HCT116 (cell line): ENCODE data around the gene YLPM1. TPM values are rescaled to one million over a fixed set of nuclear protein-coding genes. Genes with fewer than 3 reads are reported as not detected.

Experiments
- ATAC-seq: fragments of 200-7000 bp; cut with Tn5 transposase; 2 replicates; pipeline ENCODE4 v1.9.1; 2020; ENCODE audit warnings: mild to moderate bottlenecking, moderate library complexity
- BruUV-seq: library from RNA; stranded (reverse); fragments of 400-500 nt; replicated peaks from 2 replicates; lab custom pipeline; 2021; lab: Mats Ljungman, UMichigan
- CTCF ChIA-PET: fragments of 300-600 bp; sonication (Branson Sonifier 250); formaldehyde crosslinking; loops from one replicate; lab custom pipeline; 2021; ENCODE audit warnings: antibody characterized with exemption; lab: Charles Lee
- POLR2A ChIA-PET: fragments of 300-600, 350-600 bp; sonication (Branson Sonifier 250); formaldehyde crosslinking; loops from one replicate; lab custom pipeline; 2021; ENCODE audit warnings: antibody characterized with exemption; lab: Charles Lee
- RAD21 ChIA-PET, 2 experiments: fragments of 300-600 bp; sonication (Branson Sonifier 250); formaldehyde crosslinking; loops; one replicate each; lab custom pipeline; 2023; ENCODE audit warnings: low total read pairs in 2 of 2; ENCODE audit not compliant: uncharacterized antibody in 2 of 2, unreplicated experiment in 2 of 2, low non-redundant PET in 1 of 2; lab: Charles Lee
- DNase-seq: peaks from one replicate; pipeline ENCODE4 v3.0.0-alpha.2; 2010; ENCODE audit warnings: low read depth, low spot score
- H2AFZ ChIP-seq: fragments of 200-600 bp; shearing (Covaris generic), sonication (generic); 2 replicates; pipeline ENCODE4 v1.6.1; 2017; ENCODE audit warnings: low read depth, mixed run types, mixed read lengths, antibody characterized with exemption, low read length; ENCODE audit not compliant: poor library complexity, severe bottlenecking
- H3K27ac ChIP-seq: 2 replicates; pipeline ENCODE4 v1.5.1; 2012; ENCODE audit warnings: low read depth, low read length
- H3K27me3 ChIP-seq: fragments of 200-600 bp; sonication (generic); 2 replicates; pipeline ENCODE4 v1.6.1; 2016; ENCODE audit warnings: mixed run types, low read length, mixed read lengths; ENCODE audit not compliant: insufficient read depth
- H3K36me3 ChIP-seq, 2 experiments: fragments of 200-500 bp in 1 of 2; fragments of 200-600 bp in 1 of 2; sonication (Bioruptor generic) in 1 of 2; sonication (generic) in 1 of 2; 2 replicates each; pipeline versions ENCODE4 v1.5.1 to v1.6.1; 2014 to 2016; ENCODE audit warnings: low read length in 2 of 2, inconsistent platforms in 1 of 2, mixed read lengths in 1 of 2, mixed run types in 1 of 2; ENCODE audit not compliant: insufficient read depth in 2 of 2, control insufficient read depth in 1 of 2
- H3K4me1 ChIP-seq, 2 experiments: fragments of 200-600 bp in 1 of 2; sonication (generic) in 1 of 2; 2 replicates each; pipeline versions ENCODE4 v1.5.1 to v1.6.1; 2012 to 2017; ENCODE audit warnings: low read length in 2 of 2, inconsistent platforms in 1 of 2, mild to moderate bottlenecking in 1 of 2, mixed read lengths in 1 of 2, mixed run types in 1 of 2, moderate library complexity in 1 of 2; ENCODE audit not compliant: insufficient read depth in 2 of 2, control insufficient read depth in 1 of 2
- H3K4me2 ChIP-seq: fragments of 200-600 bp; sonication (generic); 2 replicates; pipeline ENCODE4 v1.6.1; 2017; ENCODE audit warnings: mixed run types, low read length, mixed read lengths
- H3K4me3 ChIP-seq, 2 experiments: fragments of 200-600 bp in 1 of 2; sonication (generic) in 1 of 2; replicated peaks in 1 of 2; 2 replicates each; pipeline ENCODE4 v1.5.1; 2011 to 2016; ENCODE audit warnings: low read length in 2 of 2, control low read depth in 1 of 2, low read depth in 1 of 2, mild to moderate bottlenecking in 1 of 2, mixed read lengths in 1 of 2, mixed run types in 1 of 2
- H3K79me2 ChIP-seq: fragments of 200-600 bp; sonication (generic); 2 replicates; pipeline ENCODE4 v1.6.1; 2017; ENCODE audit warnings: mild to moderate bottlenecking, mixed run types, low read length, moderate library complexity, mixed read lengths; ENCODE audit not compliant: insufficient read depth
- H3K9ac ChIP-seq: fragments of 200-600 bp; sonication (generic); 2 replicates; pipeline ENCODE4 v1.6.1; 2016; ENCODE audit warnings: low read length, mixed read lengths
- H3K9me2 ChIP-seq: fragments of 200-600 bp; sonication (generic), shearing (Covaris generic); 2 replicates; pipeline ENCODE4 v1.6.1; 2017; ENCODE audit warnings: mixed run types, mild to moderate bottlenecking, moderate library complexity; ENCODE audit not compliant: insufficient read depth
- H3K9me3 ChIP-seq, 2 experiments: fragments of 200-500 bp in 1 of 2; fragments of 200-600 bp in 1 of 2; sonication (Bioruptor generic) in 1 of 2; sonication (generic) in 1 of 2; 2 replicates each; pipeline ENCODE4 v1.6.1; 2014 to 2017; ENCODE audit warnings: low read length in 2 of 2, mixed read lengths in 2 of 2, inconsistent platforms in 1 of 2, low read depth in 1 of 2, mild to moderate bottlenecking in 1 of 2, mixed run types in 1 of 2, moderate library complexity in 1 of 2; ENCODE audit not compliant: control insufficient read depth in 1 of 2, insufficient read depth in 1 of 2
- H4K20me1 ChIP-seq: fragments of 200-600 bp; sonication (generic), shearing (Covaris generic); 2 replicates; pipeline ENCODE4 v1.6.1; 2017; ENCODE audit warnings: mixed run types, mild to moderate bottlenecking, moderate library complexity; ENCODE audit not compliant: insufficient read depth
- CBX3 ChIP-seq: IDR thresholded peaks from 2 replicates; pipeline ENCODE4 v1.6.1; 2012; ENCODE audit warnings: low read depth
- CEBPB ChIP-seq: IDR thresholded peaks from 2 replicates; pipeline ENCODE4 v1.6.1; 2012; ENCODE audit warnings: low read depth
- EGR1 ChIP-seq: IDR thresholded peaks from 2 replicates; pipeline ENCODE4 v1.6.1; 2012; ENCODE audit warnings: low read depth
- EZH2 ChIP-seq: fragments of 200-600 bp; sonication (generic); IDR thresholded peaks from 2 replicates; pipeline ENCODE4 v1.6.1; 2017; ENCODE audit warnings: antibody characterized with exemption, mixed run types
- FOSL1 ChIP-seq: IDR thresholded peaks from 2 replicates; pipeline ENCODE4 v1.6.1; 2012; ENCODE audit warnings: low read depth
- JUND ChIP-seq: IDR thresholded peaks from 2 replicates; pipeline ENCODE4 v1.6.1; 2012
- POLR2A ChIP-seq: IDR thresholded peaks from 2 replicates; pipeline ENCODE4 v1.7.0; 2011; ENCODE audit warnings: borderline replicate concordance; ENCODE audit not compliant: insufficient read depth, insufficient read length; ENCODE audit errors: extremely low read depth
- POLR2AphosphoS5 ChIP-seq: IDR thresholded peaks from 2 replicates; pipeline ENCODE4 v1.6.1; 2011; ENCODE audit warnings: mild to moderate bottlenecking, low read depth, low read length, moderate library complexity
- REST ChIP-seq: IDR thresholded peaks from 2 replicates; pipeline ENCODE4 v1.6.1; 2012; ENCODE audit warnings: low read depth
- SIN3A ChIP-seq: IDR thresholded peaks from 2 replicates; pipeline ENCODE4 v1.6.1; 2012; ENCODE audit warnings: low read depth
- SP1 ChIP-seq: IDR thresholded peaks from 2 replicates; pipeline ENCODE4 v1.6.1; 2012; ENCODE audit warnings: low read depth
- SRF ChIP-seq: IDR thresholded peaks from 2 replicates; pipeline ENCODE4 v1.6.1; 2012; ENCODE audit warnings: low read depth
- TCF7L2 ChIP-seq: IDR thresholded peaks from 2 replicates; pipeline ENCODE4 v1.7.0; 2011; ENCODE audit warnings: borderline replicate concordance, inconsistent platforms; ENCODE audit not compliant: insufficient read depth, insufficient read length; ENCODE audit errors: extremely low read depth
- ZFX ChIP-seq: fragments of 450-650 bp; IDR thresholded peaks from 2 replicates; pipeline ENCODE4 v1.6.1; 2017
- ZNF274 ChIP-seq: fragments of 200-500 bp; sonication (Bioruptor generic); IDR thresholded peaks from 2 replicates; pipeline ENCODE4 v1.6.1; 2014; ENCODE audit warnings: mild to moderate bottlenecking, low read depth, low read length, inconsistent platforms
- intact Hi-C: fragments of 100-400 bp; cut with micrococcal nuclease; formaldehyde crosslinking; loops from 2 replicates; pipeline ENCODE4 v1.10.0; 2022
- total RNA-seq: library from RNA; stranded (reverse); gene quantifications from one replicate; pipeline ENCODE4 v1.2.1, GENCODE V29; 2021; ENCODE audit not compliant: unreplicated experiment

The YLPM1 gene
- total RNA-seq, 1 experiment from 2014 or later: 55.1 TPM

DNA sequence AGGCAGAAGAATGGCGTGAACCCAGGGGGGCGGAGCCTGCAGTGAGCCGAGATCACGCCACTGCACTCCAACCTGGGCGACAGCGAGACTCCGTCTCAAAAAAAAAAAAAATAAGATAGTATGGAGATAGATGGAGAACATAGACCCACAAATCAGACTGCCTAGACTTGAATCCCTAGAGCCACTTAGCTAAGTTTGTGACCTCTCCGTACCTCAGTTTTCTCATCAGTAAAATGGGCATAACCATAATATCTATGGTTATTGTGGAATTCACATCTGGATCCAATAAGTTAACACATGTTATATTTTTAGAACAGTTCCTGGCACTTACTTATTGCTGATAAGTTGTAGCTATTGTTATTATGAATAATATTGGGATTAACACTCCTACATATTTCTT is 105.6 kb downstream of the YLPM1 start:
- no peaks in the 10 kb centered on the region for H3K79me2 ChIP-seq
- 0 out of 2 replicates have a peak, but pooled peaks cover 3% of the 10 kb centered on the region for H3K27me3 ChIP-seq
- ChIA-PET POLR2A (no interaction called here), RAD21 (no interaction called here), CTCF (interaction anchor here (1.0 to 1.1 kb wide), 2 partner anchors 8 to 220 kb away, joined by 3 to 4 read pairs; no protein-coding TSS in a partner anchor)
- BruUV-seq: no TSS peak
- TF ChIP-seq POLR2A (no peak), CBX3 (no peak), EZH2 (no peak), CEBPB (no peak), FOSL1 (no peak), SRF (no peak), ZNF274 (no peak), JUND (no peak), TCF7L2 (no peak), SP1 (no peak), POLR2AphosphoS5 (no peak), EGR1 (no peak)
- no peak overlapping the region for H3K4me3 ChIP-seq
- no peaks in the 10 kb centered on the region for H3K9me3 ChIP-seq
- H2AFZ ChIP-seq: no peak overlapping the region
- H3K27ac ChIP-seq: no peak overlapping the region
- H3K36me3 ChIP-seq: no peaks in the 10 kb centered on the region
- no peaks in the 10 kb centered on the region for H3K9me2 ChIP-seq
- H4K20me1 ChIP-seq: no peaks in the 10 kb centered on the region
- intact Hi-C loops: no loop called here
- no peak for DNase-seq
- ATAC-seq: no peak
- H3K4me2 ChIP-seq: no peak overlapping the region
- no peak overlapping the region for H3K9ac ChIP-seq
- no peaks in the 10 kb centered on the region for H3K4me1 ChIP-seq

DNA sequence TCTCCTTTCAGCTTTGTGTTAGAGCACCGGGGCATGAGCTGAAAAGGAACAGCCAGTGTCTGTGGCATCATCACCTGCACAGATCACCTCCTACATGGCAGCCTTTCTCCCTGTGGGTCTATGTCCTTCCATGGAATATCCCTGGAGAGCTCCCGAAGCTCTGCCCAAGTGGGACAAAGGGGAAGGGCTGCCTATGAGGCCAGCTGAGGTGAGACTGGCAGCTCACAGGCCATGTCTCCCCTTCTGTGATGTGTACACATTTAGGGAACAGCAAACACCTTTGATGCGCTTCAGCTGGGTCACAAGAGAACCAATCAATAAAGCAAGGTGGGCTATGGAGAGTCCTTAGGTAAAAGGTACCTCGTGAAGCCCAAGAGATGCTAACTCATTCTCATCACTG is 108.7 kb downstream of the YLPM1 start:
- no peaks in the 10 kb centered on the region for H4K20me1 ChIP-seq
- no peak for DNase-seq
- CTCF ChIA-PET: interaction anchor here (7.1 kb wide), 1 partner anchor 11 kb away, joined by 54 read pairs; no protein-coding TSS in a partner anchor
- H3K36me3 ChIP-seq: no peaks in the 10 kb centered on the region
- RAD21 ChIA-PET: no interaction called here
- H3K27ac ChIP-seq: no peak overlapping the region
- TF ChIP-seq REST: no peak
- no peak for TF ChIP-seq ZNF274
- no peak for TF ChIP-seq POLR2A
- no peak for TF ChIP-seq SIN3A
- TF ChIP-seq SP1: no peak
- no peak for TF ChIP-seq CEBPB
- no peak for TF ChIP-seq EGR1
- no peak for TF ChIP-seq ZFX
- TF ChIP-seq POLR2AphosphoS5: no peak
- TF ChIP-seq TCF7L2: no peak
- TF ChIP-seq, all 23 proteins: peak for 0
- H3K27me3 ChIP-seq: 0 out of 2 replicates have a peak, but pooled peaks cover 3% of the 10 kb centered on the region
- H3K4me1 ChIP-seq: no peaks in the 10 kb centered on the region
- no TSS peak for BruUV-seq
- no peaks in the 10 kb centered on the region for H3K9me3 ChIP-seq
- H2AFZ ChIP-seq: no peak overlapping the region
- ATAC-seq: no peak
- POLR2A ChIA-PET: interaction anchor here (0.9 kb wide), 1 partner anchor 16 kb away, joined by 3 read pairs; no protein-coding TSS in a partner anchor
- intact Hi-C loops: no loop called here
- H3K79me2 ChIP-seq: no peaks in the 10 kb centered on the region
- H3K9ac ChIP-seq: no peak overlapping the region
- no peak overlapping the region for H3K4me2 ChIP-seq
- no peaks in the 10 kb centered on the region for H3K9me2 ChIP-seq
- H3K4me3 ChIP-seq: no peak overlapping the region
